ENCODE results near the gene INTS13. TPM values are rescaled to one million over a fixed set of nuclear protein-coding genes. Genes with fewer than 3 reads are reported as not detected.

Gene INTS13
- total RNA-seq, 1 experiment from 2014 or later, result 50.5 TPM

DNA sequence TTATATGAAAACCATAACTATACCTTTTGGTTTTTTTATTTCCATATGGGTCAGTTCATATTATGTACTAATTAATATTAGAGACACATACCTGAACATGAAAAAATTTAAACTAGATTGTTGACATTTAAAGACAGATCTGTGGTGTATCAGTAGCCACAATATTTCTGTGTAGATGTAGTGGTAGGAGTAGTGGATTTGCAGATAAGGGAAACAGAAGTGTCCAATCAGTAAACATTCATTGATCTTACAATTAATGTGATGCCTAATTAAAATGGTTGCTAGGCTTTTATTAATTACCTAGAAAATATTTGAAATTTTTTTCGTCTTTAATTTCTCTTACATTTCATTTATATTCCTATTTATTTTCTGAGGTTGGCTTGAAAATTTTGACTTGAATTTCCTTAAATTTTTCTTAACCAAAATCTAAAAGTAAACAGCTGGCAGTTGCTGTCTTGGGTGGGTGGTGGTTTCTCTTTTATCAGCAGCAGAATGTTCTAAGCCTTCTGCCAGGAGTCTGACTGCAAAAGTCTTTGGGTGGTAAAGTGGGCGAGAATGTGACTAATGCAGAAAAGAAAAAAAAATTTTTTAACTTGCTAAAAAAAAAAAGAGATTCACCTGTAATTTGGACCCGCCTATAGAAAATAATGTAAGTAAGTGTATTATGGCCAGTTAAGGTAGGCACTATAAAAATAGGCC is 2.9 kb upstream of the INTS13 start:
- Histone ChIP-seq H3K79me2 (ENCODE audit: insufficient read depth, low read length) (peaks cover 94% of the 10 kb centered on the region), H3K4me1 (ENCODE audit: control insufficient read depth in 1 of 2, insufficient read depth in 2 of 2, low read length in 2 of 2) (peaks cover 3 to 26% of the 10 kb centered on the region in 2 experiments), H3K9me2 (ENCODE audit: insufficient read depth) (no peaks in the 10 kb centered on the region), H3K27me3 (ENCODE audit: insufficient read depth, low read length) (no peaks in the 10 kb centered on the region), H3K27ac (ENCODE audit: low read depth, low read length) (no peak overlapping the region), H4K20me1 (ENCODE audit: insufficient read depth) (peaks cover 11% of the 10 kb centered on the region; the same call in 1 of the 2 replicates), H3K9ac (ENCODE audit: low read length) (no peak overlapping the region), H3K4me2 (ENCODE audit: low read length) (no peak overlapping the region; the same call in 1 of the 2 replicates), H3K4me3 (replicated peaks in 1 of 2; ENCODE audit: low read depth in 1 of 2, low read length in 2 of 2) (no peak overlapping the region; a peak in 1 of 4 replicates), H2AFZ (ENCODE audit: low read depth, low read length, poor library complexity, severe bottlenecking) (no peak overlapping the region), H3K9me3 (ENCODE audit: control insufficient read depth in 1 of 2, insufficient read depth in 1 of 2, low read depth in 1 of 2, low read length in 2 of 2) (no peaks in the 10 kb centered on the region), H3K36me3 (ENCODE audit: control insufficient read depth in 1 of 2, insufficient read depth in 2 of 2, low read length in 2 of 2) (peaks cover 0 to 4% of the 10 kb centered on the region in 2 experiments; a peak in 1 of 4 replicates)
- ChIA-PET POLR2A (no interaction called here), CTCF (no interaction called here), RAD21 (ENCODE audit: low non-redundant PET in 1 of 2, low total read pairs in 2 of 2, uncharacterized antibody in 2 of 2, unreplicated experiment in 2 of 2) (no interaction called here)
- DNase-seq (ENCODE audit: low read depth, low spot score) (no peak), ATAC-seq (no peak)
- no peak for TF ChIP-seq CBX3 (IDR thresholded peaks at IDR 0.05; ENCODE audit: low read depth)
- TF ChIP-seq EZH2 (IDR thresholded peaks at IDR 0.05), result no peak
- no peak for TF ChIP-seq CEBPB (IDR thresholded peaks at IDR 0.05; ENCODE audit: low read depth)
- TF ChIP-seq, protein P1, sequence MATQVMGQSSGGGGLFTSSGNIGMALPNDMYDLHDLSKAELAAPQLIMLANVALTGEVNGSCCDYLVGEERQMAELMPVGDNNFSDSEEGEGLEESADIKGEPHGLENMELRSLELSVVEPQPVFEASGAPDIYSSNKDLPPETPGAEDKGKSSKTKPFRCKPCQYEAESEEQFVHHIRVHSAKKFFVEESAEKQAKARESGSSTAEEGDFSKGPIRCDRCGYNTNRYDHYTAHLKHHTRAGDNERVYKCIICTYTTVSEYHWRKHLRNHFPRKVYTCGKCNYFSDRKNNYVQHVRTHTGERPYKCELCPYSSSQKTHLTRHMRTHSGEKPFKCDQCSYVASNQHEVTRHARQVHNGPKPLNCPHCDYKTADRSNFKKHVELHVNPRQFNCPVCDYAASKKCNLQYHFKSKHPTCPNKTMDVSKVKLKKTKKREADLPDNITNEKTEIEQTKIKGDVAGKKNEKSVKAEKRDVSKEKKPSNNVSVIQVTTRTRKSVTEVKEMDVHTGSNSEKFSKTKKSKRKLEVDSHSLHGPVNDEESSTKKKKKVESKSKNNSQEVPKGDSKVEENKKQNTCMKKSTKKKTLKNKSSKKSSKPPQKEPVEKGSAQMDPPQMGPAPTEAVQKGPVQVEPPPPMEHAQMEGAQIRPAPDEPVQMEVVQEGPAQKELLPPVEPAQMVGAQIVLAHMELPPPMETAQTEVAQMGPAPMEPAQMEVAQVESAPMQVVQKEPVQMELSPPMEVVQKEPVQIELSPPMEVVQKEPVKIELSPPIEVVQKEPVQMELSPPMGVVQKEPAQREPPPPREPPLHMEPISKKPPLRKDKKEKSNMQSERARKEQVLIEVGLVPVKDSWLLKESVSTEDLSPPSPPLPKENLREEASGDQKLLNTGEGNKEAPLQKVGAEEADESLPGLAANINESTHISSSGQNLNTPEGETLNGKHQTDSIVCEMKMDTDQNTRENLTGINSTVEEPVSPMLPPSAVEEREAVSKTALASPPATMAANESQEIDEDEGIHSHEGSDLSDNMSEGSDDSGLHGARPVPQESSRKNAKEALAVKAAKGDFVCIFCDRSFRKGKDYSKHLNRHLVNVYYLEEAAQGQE (IDR thresholded peaks at IDR 0.05; ENCODE audit: low read depth), result no peak
- TF ChIP-seq, protein P2, sequence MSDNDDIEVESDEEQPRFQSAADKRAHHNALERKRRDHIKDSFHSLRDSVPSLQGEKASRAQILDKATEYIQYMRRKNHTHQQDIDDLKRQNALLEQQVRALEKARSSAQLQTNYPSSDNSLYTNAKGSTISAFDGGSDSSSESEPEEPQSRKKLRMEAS (IDR thresholded peaks at IDR 0.05), result no peak
- no peak for TF ChIP-seq ZNF274 (IDR thresholded peaks at IDR 0.05; ENCODE audit: low read depth, low read length)
- intact Hi-C loops (cut with micrococcal nuclease), result no loop called here
- no TSS peak for BruUV-seq (replicated peaks)
